WTC11 (cell line): ENCODE measurements around the gene RAPGEF6.

Experiments used
- FOXK1 ChIP-seq: sonication (generic); formaldehyde crosslinking; IDR thresholded peaks from 2 replicates; pipeline ENCODE4 v1.8.0; 2022; ENCODE audit warnings: mild to moderate bottlenecking, moderate library complexity, missing genetic modification reagents
- GABPB1 ChIP-seq: sonication (generic); formaldehyde crosslinking; IDR thresholded peaks from 2 replicates; pipeline ENCODE4 v1.8.1; 2023; ENCODE audit warnings: mild to moderate bottlenecking, missing genetic modification reagents
- SP1 ChIP-seq: sonication (generic); formaldehyde crosslinking; conservative IDR thresholded peaks from 2 replicates; pipeline ENCODE4 v1.8.1; 2022; ENCODE audit warnings: missing genetic modification reagents
- TEAD4 ChIP-seq: sonication (generic); formaldehyde crosslinking; IDR thresholded peaks from 2 replicates; pipeline ENCODE4 v1.8.0; 2022; ENCODE audit warnings: mild to moderate bottlenecking, missing genetic modification reagents
- TF ChIP-seq, protein P1 (sequence below): fragments of 200-600 bp; IDR thresholded peaks from 2 replicates; pipeline ENCODE4 v1.8.0; 2022; ENCODE audit warnings: antibody characterized with exemption

DNA sequence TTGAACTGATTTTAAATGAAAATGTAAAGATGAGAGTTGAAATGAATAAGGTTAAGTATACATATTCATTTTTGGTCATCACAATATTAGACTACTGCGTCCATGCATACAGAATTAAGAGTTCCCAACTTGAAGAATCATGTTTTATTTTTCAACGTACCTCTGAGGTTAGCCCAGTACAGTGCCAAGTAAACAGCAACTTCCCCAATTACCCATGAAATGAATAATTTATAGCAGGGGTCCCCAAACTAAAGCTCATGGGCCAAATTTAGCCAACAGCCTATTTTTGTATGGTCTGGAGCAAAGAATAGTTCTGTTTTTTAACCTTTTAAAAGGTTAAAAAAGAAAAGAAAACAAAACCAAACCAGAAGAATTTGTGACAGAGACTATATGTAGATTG lies 203.2 kb downstream of the RAPGEF6 start:
- TF ChIP-seq GABPB1 (no peak), SP1 (no peak), FOXK1 (no peak), TEAD4 (CRISPR knock-in tag) (no peak)
- TF ChIP-seq, protein P1, sequence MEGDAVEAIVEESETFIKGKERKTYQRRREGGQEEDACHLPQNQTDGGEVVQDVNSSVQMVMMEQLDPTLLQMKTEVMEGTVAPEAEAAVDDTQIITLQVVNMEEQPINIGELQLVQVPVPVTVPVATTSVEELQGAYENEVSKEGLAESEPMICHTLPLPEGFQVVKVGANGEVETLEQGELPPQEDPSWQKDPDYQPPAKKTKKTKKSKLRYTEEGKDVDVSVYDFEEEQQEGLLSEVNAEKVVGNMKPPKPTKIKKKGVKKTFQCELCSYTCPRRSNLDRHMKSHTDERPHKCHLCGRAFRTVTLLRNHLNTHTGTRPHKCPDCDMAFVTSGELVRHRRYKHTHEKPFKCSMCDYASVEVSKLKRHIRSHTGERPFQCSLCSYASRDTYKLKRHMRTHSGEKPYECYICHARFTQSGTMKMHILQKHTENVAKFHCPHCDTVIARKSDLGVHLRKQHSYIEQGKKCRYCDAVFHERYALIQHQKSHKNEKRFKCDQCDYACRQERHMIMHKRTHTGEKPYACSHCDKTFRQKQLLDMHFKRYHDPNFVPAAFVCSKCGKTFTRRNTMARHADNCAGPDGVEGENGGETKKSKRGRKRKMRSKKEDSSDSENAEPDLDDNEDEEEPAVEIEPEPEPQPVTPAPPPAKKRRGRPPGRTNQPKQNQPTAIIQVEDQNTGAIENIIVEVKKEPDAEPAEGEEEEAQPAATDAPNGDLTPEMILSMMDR, result no peak
